Esophagus muscularis mucosa (tissue), 4 donors: Measurements from ENCODE around the gene CISD3.

Source experiments
- EP300 ChIP-seq: sonication (generic); formaldehyde crosslinking; IDR thresholded peaks from one replicate; pipeline ENCODE4 v1.6.1; 2017; ENCODE audit warnings: antibody characterized with exemption
- POLR2A ChIP-seq: fragments of 450-650 bp; IDR thresholded peaks from one replicate; pipeline ENCODE4 v1.6.1; 2017; ENCODE audit warnings: antibody characterized with exemption, moderate library complexity, mild to moderate bottlenecking, low read depth
- POLR2AphosphoS5 ChIP-seq, 2 donors: sonication (generic); formaldehyde crosslinking; IDR thresholded peaks; one replicate each; pipeline ENCODE4 v1.6.1; 2017; ENCODE audit warnings: antibody characterized with exemption in 2 of 2
- TF ChIP-seq, protein P1 (sequence below), 3 experiments: fragments of 200-600 bp in 2 of 3; fragments of 450-650 bp in 1 of 3; sonication (generic) in 2 of 3; IDR thresholded peaks; one replicate each; pipeline ENCODE4 v1.5.1; 2017 to 2019; ENCODE audit warnings: antibody characterized with exemption in 3 of 3, mild to moderate bottlenecking in 2 of 3, moderate library complexity in 1 of 3

DNA sequence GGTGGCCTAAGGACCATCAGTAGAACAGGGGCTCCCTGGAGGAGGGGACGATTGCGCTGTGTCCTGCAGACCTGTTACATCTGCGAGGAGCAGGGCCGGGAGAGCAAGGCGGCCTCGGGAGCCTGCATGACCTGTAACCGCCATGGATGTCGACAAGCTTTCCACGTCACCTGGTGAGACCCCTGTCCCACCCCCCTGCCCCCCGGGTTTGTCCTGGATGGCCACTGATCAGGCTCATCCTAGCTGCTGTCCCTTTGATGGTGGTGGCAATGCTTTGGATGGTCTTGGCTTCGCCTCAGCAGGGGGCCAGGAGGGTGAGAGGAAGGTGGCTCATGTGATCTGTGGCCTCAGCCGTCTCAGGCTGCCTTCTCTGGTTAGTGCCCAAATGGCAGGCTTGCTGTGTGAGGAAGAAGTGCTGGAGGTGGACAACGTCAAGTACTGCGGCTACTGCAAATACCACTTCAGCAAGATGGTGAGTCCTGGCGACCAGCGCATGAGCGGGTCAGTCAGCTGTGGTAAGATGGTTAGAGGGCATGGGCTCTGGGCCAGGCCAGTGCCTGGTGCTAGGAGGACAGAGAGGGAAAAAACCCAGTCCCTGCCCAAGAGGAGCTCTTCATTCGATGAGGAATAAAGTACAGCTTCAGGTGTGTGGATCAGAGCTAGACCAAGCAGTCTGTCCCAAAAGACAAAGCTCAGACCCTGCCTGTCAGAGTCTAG, 20.9 kb upstream of the CISD3 start:
- TF ChIP-seq, protein P1, sequence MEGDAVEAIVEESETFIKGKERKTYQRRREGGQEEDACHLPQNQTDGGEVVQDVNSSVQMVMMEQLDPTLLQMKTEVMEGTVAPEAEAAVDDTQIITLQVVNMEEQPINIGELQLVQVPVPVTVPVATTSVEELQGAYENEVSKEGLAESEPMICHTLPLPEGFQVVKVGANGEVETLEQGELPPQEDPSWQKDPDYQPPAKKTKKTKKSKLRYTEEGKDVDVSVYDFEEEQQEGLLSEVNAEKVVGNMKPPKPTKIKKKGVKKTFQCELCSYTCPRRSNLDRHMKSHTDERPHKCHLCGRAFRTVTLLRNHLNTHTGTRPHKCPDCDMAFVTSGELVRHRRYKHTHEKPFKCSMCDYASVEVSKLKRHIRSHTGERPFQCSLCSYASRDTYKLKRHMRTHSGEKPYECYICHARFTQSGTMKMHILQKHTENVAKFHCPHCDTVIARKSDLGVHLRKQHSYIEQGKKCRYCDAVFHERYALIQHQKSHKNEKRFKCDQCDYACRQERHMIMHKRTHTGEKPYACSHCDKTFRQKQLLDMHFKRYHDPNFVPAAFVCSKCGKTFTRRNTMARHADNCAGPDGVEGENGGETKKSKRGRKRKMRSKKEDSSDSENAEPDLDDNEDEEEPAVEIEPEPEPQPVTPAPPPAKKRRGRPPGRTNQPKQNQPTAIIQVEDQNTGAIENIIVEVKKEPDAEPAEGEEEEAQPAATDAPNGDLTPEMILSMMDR (IDR thresholded peaks at IDR 0.05): no peak
- no peak for TF ChIP-seq POLR2AphosphoS5 (IDR thresholded peaks at IDR 0.05)
- TF ChIP-seq EP300: no peak
- TF ChIP-seq POLR2A: no peak
